OCI-LY3 (cell line): Measurements from ENCODE around the gene TRIM14.

Experiments
- CTCF ChIP-seq: fragments of 200-600, 300-600 bp; sonication (generic); IDR thresholded peaks from 2 replicates; pipeline ENCODE4 v1.5.1; 2014; ENCODE audit warnings: antibody characterized with exemption, low read length, low read depth
- EZH2phosphoT487 ChIP-seq: fragments of 200-600 bp; shearing (Covaris generic); IDR thresholded peaks from 2 replicates; pipeline ENCODE4 v1.6.1; 2018; ENCODE audit warnings: antibody characterized with exemption, mixed run types, low read depth

GRCh38 chr9:98127226-98127625 is 8.2 kb upstream of the TRIM14 start:
- TF ChIP-seq EZH2phosphoT487 (no peak), CTCF (no peak)
